HepG2 (cell line): ENCODE data around the gene SYMPK. TPM values are rescaled to one million over a fixed set of nuclear protein-coding genes. Genes with fewer than 3 reads are reported as not detected.

ENCODE experiments used
- HNF1A ChIP-seq, 2 experiments: sonication (generic) in 1 of 2; formaldehyde crosslinking in 1 of 2; IDR thresholded peaks; 2 replicates each; pipeline versions ENCODE4 v1.4.0 to v1.6.1; 2016 to 2020; ENCODE audit warnings: borderline replicate concordance in 1 of 2, low read depth in 1 of 2, mild to moderate bottlenecking in 1 of 2, missing genetic modification reagents in 1 of 2
- HNRNPUL1 ChIP-seq: fragments of 200-400 bp; formaldehyde crosslinking; IDR thresholded peaks from 2 replicates; pipeline ENCODE4 v1.6.1; 2017; ENCODE audit warnings: low read depth, mild to moderate bottlenecking, low read length, moderate library complexity
- MAZ ChIP-seq, 2 experiments: sonication (generic) in 1 of 2; formaldehyde crosslinking in 1 of 2; IDR thresholded peaks; 2 replicates each; pipeline versions ENCODE4 v1.5.0 to v1.6.1; 2012 to 2020; ENCODE audit warnings: low read depth in 2 of 2, mild to moderate bottlenecking in 2 of 2, borderline replicate concordance in 1 of 2, improper control_type of control experiment in 1 of 2, low read length in 1 of 2, missing genetic modification reagents in 1 of 2, moderate library complexity in 1 of 2
- NPAS2 ChIP-seq: sonication (generic); formaldehyde crosslinking; IDR thresholded peaks from 2 replicates; pipeline ENCODE4 v1.8.0; 2022; ENCODE audit warnings: mild to moderate bottlenecking, missing genetic modification reagents, borderline replicate concordance
- ZBTB3 ChIP-seq: sonication (generic); formaldehyde crosslinking; IDR thresholded peaks from 2 replicates; pipeline ENCODE4 v1.4.0; 2020; ENCODE audit warnings: low read depth, mild to moderate bottlenecking, moderate library complexity, missing genetic modification reagents, borderline replicate concordance
- ZKSCAN1 ChIP-seq: fragments of 150-350 bp; IDR thresholded peaks from 2 replicates; pipeline ENCODE4 v1.6.1; 2014; ENCODE audit warnings: low read length
- ZNF496 ChIP-seq: sonication (generic); formaldehyde crosslinking; IDR thresholded peaks from 2 replicates; pipeline ENCODE4 v1.8.1; 2023; ENCODE audit warnings: mild to moderate bottlenecking, moderate library complexity, missing genetic modification reagents; ENCODE audit not compliant: insufficient replicate concordance
- ZNF597 ChIP-seq: sonication (generic); formaldehyde crosslinking; IDR thresholded peaks from 2 replicates; pipeline ENCODE4 v1.5.0; 2020; ENCODE audit warnings: missing genetic modification reagents
- ZNF703 ChIP-seq: sonication (generic); formaldehyde crosslinking; IDR thresholded peaks from 2 replicates; pipeline ENCODE4 v1.5.1; 2020; ENCODE audit warnings: missing genetic modification reagents, mild to moderate bottlenecking, moderate library complexity, borderline replicate concordance
- polyA plus RNA-seq, 8 experiments: library from polyadenylated mRNA; depleted of rRNA in 3 of 8; stranded (reverse) in 7 of 8; unstranded in 1 of 8; fragments of >200 nt; fragmentation: Illumina TruSeq in 4 of 8; extraction: Trizol in 4 of 8; gene quantifications; 2 replicates each; pipeline versions ENCODE4 v1.2.1 to v1.2.3, GENCODE V29; 2011 to 2016; ENCODE audit warnings: low read depth in 4 of 8, missing spikeins in 1 of 8, mixed read lengths in 1 of 8; ENCODE audit not compliant: insufficient read depth in 1 of 8
- total RNA-seq, 5 experiments: library from RNA; depleted of rRNA; stranded (reverse); fragments of >200 nt; fragmentation: Illumina TruSeq; extraction: Trizol; gene quantifications; 2 replicates each; pipeline ENCODE4 v1.2.3, GENCODE V29; 2016; ENCODE audit warnings: low read depth in 1 of 5

Gene SYMPK
- total and polyA plus RNA-seq, 2 of the 13 experiments (the other 11 are each of a cell fraction or from before 2014, with no cell fraction given), result 21.9 to 55.7 TPM

GRCh38 chr19:45885556-45886426 is 22.8 kb upstream of the SYMPK start, which contains the start of gene IRF2BP1 (continued):
- peak; percentile 39; the same call in 1 of the 2 replicates for TF ChIP-seq HNF1A (IDR thresholded peaks at IDR 0.05; ENCODE audit: low read depth)
- TF ChIP-seq HNF1A (CRISPR knock-in tag; IDR thresholded peaks at IDR 0.05; ENCODE audit: borderline replicate concordance), result 0 out of 2 replicates have a peak, but pooled peaks have one; percentile 2
- no peak for TF ChIP-seq ZKSCAN1
- no peak for TF ChIP-seq MAZ (IDR thresholded peaks at IDR 0.05; ENCODE audit: borderline replicate concordance, low read depth, low read length)
- no peak; the same call in 1 of the 2 replicates for TF ChIP-seq MAZ (CRISPR knock-in tag; IDR thresholded peaks at IDR 0.05; ENCODE audit: low read depth)
- no peak for TF ChIP-seq ZNF597 (CRISPR knock-in tag)
- no peak for TF ChIP-seq ZNF496 (CRISPR knock-in tag)
- no peak for TF ChIP-seq ZNF703 (CRISPR knock-in tag)
- TF ChIP-seq NPAS2 (CRISPR knock-in tag), result no peak
- TF ChIP-seq ZBTB3 (CRISPR knock-in tag), result no peak
- TF ChIP-seq HNRNPUL1, result no peak
